K562 (cell line): Measurements from ENCODE around the gene OOSP3.

Experiments used
- EP300 ChIP-seq: IDR thresholded peaks from 2 replicates; pipeline ENCODE4 v1.6.1; 2012; ENCODE audit warnings: low read length, improper control_type of control experiment
- ZNF274 ChIP-seq: IDR thresholded peaks from 2 replicates; pipeline ENCODE4 v1.6.1; 2011; ENCODE audit warnings: low read depth, mild to moderate bottlenecking, low read length, moderate library complexity, borderline replicate concordance
- TF ChIP-seq, protein P1 (sequence below): fragments of 250-450 bp; sonication (Bioruptor Pico); IDR thresholded peaks from 2 replicates; pipeline ENCODE4 v1.9.0; 2021; ENCODE audit warnings: mild to moderate bottlenecking, inconsistent platforms
- TF ChIP-seq, protein P2 (sequence below), 3 experiments: IDR thresholded peaks in 2 of 3; conservative IDR thresholded peaks in 1 of 3; 2 replicates each; pipeline ENCODE4 v1.5.1; 2011 to 2012; ENCODE audit warnings: low read length in 3 of 3, mild to moderate bottlenecking in 3 of 3, control low read depth in 2 of 3, improper control_type of control experiment in 1 of 3, inconsistent platforms in 1 of 3, low read depth in 1 of 3, mixed read lengths in 1 of 3, moderate library complexity in 1 of 3; ENCODE audit not compliant: insufficient read depth in 2 of 3

DNA sequence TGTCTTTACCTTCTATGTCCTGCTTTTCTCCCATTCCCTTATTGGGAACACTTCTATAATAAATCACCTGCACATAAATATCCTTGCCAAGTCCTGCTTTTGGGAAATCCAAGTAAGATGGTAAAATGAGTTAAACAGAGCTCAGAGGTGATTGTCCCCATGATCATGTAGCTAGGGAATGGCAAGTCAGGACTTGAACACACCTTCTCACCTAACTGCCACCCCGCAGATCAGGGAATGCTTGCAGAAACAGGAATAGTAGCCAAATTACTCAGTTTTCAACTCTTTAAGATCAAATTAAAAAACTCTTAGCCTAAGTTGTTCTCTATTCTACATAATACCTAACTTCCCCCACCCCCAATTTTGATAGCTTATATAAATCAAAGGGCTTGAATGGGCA lies 16.0 kb downstream of the OOSP3 start:
- TF ChIP-seq, protein P1, sequence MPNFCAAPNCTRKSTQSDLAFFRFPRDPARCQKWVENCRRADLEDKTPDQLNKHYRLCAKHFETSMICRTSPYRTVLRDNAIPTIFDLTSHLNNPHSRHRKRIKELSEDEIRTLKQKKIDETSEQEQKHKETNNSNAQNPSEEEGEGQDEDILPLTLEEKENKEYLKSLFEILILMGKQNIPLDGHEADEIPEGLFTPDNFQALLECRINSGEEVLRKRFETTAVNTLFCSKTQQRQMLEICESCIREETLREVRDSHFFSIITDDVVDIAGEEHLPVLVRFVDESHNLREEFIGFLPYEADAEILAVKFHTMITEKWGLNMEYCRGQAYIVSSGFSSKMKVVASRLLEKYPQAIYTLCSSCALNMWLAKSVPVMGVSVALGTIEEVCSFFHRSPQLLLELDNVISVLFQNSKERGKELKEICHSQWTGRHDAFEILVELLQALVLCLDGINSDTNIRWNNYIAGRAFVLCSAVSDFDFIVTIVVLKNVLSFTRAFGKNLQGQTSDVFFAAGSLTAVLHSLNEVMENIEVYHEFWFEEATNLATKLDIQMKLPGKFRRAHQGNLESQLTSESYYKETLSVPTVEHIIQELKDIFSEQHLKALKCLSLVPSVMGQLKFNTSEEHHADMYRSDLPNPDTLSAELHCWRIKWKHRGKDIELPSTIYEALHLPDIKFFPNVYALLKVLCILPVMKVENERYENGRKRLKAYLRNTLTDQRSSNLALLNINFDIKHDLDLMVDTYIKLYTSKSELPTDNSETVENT (CRISPR knock-in tag): no peak
- TF ChIP-seq EP300 (no peak), ZNF274 (no peak)
- TF ChIP-seq, protein P2, sequence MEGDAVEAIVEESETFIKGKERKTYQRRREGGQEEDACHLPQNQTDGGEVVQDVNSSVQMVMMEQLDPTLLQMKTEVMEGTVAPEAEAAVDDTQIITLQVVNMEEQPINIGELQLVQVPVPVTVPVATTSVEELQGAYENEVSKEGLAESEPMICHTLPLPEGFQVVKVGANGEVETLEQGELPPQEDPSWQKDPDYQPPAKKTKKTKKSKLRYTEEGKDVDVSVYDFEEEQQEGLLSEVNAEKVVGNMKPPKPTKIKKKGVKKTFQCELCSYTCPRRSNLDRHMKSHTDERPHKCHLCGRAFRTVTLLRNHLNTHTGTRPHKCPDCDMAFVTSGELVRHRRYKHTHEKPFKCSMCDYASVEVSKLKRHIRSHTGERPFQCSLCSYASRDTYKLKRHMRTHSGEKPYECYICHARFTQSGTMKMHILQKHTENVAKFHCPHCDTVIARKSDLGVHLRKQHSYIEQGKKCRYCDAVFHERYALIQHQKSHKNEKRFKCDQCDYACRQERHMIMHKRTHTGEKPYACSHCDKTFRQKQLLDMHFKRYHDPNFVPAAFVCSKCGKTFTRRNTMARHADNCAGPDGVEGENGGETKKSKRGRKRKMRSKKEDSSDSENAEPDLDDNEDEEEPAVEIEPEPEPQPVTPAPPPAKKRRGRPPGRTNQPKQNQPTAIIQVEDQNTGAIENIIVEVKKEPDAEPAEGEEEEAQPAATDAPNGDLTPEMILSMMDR (IDR thresholded peaks at IDR 0.05 in 2 of 3, conservative IDR thresholded peaks at IDR 0.05 in 1 of 3; ENCODE audit: insufficient read depth in 2 of 3, low read depth in 1 of 3, low read length in 3 of 3): no peak
